OCI-LY3 (cell line): ENCODE data around the gene EPS15.

Source experiments
- H2AFZ ChIP-seq: fragments of 200-600, 300-600 bp; shearing (Covaris generic); 2 replicates; pipeline ENCODE4 v1.6.0; 2014; ENCODE audit warnings: antibody characterized with exemption, low read depth, low read length
- H3K27ac ChIP-seq: fragments of 200-600, 300-600 bp; sonication (generic); 2 replicates; pipeline ENCODE4 v1.5.1; 2014; ENCODE audit warnings: mild to moderate bottlenecking, low read length, moderate library complexity, mixed read lengths
- H3K27me3 ChIP-seq: fragments of 200-600, 300-600 bp; sonication (generic); 2 replicates; pipeline ENCODE4 v1.6.1; 2014; ENCODE audit warnings: low read depth, low read length, mixed read lengths
- H3K36me3 ChIP-seq: fragments of 200-600, 300-600 bp; sonication (generic); replicated peaks from 2 replicates; pipeline ENCODE3; 2014; ENCODE audit warnings: low read depth, low read length, mixed read lengths
- H3K4me1 ChIP-seq: fragments of 300-600, 200-600 bp; sonication (generic); 2 replicates; pipeline ENCODE4 v1.6.1; 2014; ENCODE audit warnings: low read length, mixed read lengths
- H3K4me2 ChIP-seq: fragments of 200-600, 300-600 bp; sonication (generic); 2 replicates; pipeline ENCODE4 v1.6.1; 2014; ENCODE audit warnings: low read length, mixed read lengths
- H3K4me3 ChIP-seq: fragments of 300-600, 200-600 bp; sonication (generic); 2 replicates; pipeline ENCODE4 v1.5.1; 2014; ENCODE audit warnings: antibody characterized with exemption, mild to moderate bottlenecking, low read length, moderate library complexity
- H3K79me2 ChIP-seq: fragments of 300-600, 200-600 bp; shearing (Covaris generic); 2 replicates; pipeline ENCODE4 v1.6.1; 2014; ENCODE audit warnings: mild to moderate bottlenecking, low read length, mixed read lengths
- H3K9ac ChIP-seq: fragments of 300-600, 200-600 bp; shearing (Covaris generic); 2 replicates; pipeline ENCODE4 v1.6.0; 2014; ENCODE audit warnings: mild to moderate bottlenecking, low read length, moderate library complexity
- H3K9me3 ChIP-seq: fragments of 200-600, 300-600 bp; shearing (Covaris generic); 2 replicates; pipeline ENCODE4 v1.6.1; 2014; ENCODE audit warnings: low read length, mixed read lengths; ENCODE audit not compliant: insufficient read depth
- H4K20me1 ChIP-seq: fragments of 200-600, 300-600 bp; sonication (generic); 2 replicates; pipeline ENCODE4 v1.6.1; 2016; ENCODE audit warnings: low read length, mixed read lengths; ENCODE audit not compliant: insufficient read depth
- CTCF ChIP-seq: fragments of 200-600, 300-600 bp; sonication (generic); IDR thresholded peaks from 2 replicates; pipeline ENCODE4 v1.5.1; 2014; ENCODE audit warnings: antibody characterized with exemption, low read length, low read depth
- EZH2phosphoT487 ChIP-seq: fragments of 200-600 bp; shearing (Covaris generic); IDR thresholded peaks from 2 replicates; pipeline ENCODE4 v1.6.1; 2018; ENCODE audit warnings: antibody characterized with exemption, mixed run types, low read depth

The EPS15 gene

GRCh38 chr1:51373898-51374297 lies 145.2 kb downstream of the EPS15 start:
- H3K27me3 ChIP-seq, result no peaks in the 10 kb centered on the region
- no peak overlapping the region for H3K4me3 ChIP-seq
- no peaks in the 10 kb centered on the region for H3K4me1 ChIP-seq
- H3K27ac ChIP-seq, result no peak overlapping the region
- no peaks in the 10 kb centered on the region for H4K20me1 ChIP-seq
- H3K4me2 ChIP-seq, result no peak overlapping the region
- H3K79me2 ChIP-seq, result no peaks in the 10 kb centered on the region
- H3K9ac ChIP-seq, result no peak overlapping the region
- TF ChIP-seq CTCF (no peak), EZH2phosphoT487 (no peak)
- peaks cover 4% of the 10 kb centered on the region for H3K36me3 ChIP-seq
- H2AFZ ChIP-seq, result no peak overlapping the region
- no peaks in the 10 kb centered on the region for H3K9me3 ChIP-seq

- H3K27me3 ChIP-seq, result no peaks in the 10 kb centered on the region
- no peak overlapping the region for H3K4me2 ChIP-seq
- no peaks in the 10 kb centered on the region for H4K20me1 ChIP-seq
- no peak overlapping the region for H3K9ac ChIP-seq
- H3K4me1 ChIP-seq, result no peaks in the 10 kb centered on the region
- no peak overlapping the region for H3K27ac ChIP-seq
- H3K36me3 ChIP-seq, result peaks cover 4% of the 10 kb centered on the region
- no peak overlapping the region for H2AFZ ChIP-seq
- no peaks in the 10 kb centered on the region for H3K79me2 ChIP-seq
- H3K9me3 ChIP-seq, result no peaks in the 10 kb centered on the region
- no peak overlapping the region for H3K4me3 ChIP-seq
- no peak for TF ChIP-seq CTCF
- no peak for TF ChIP-seq EZH2phosphoT487
Measured at GRCh38 chr1:51372561-51372960, 146.5 kb downstream of the EPS15 start.

GRCh38 chr1:51369171-51369570 lies 149.9 kb downstream of the EPS15 start:
- Histone ChIP-seq H3K79me2 (no peaks in the 10 kb centered on the region), H3K4me2 (no peak overlapping the region), H2AFZ (no peak overlapping the region), H4K20me1 (no peaks in the 10 kb centered on the region), H3K9ac (no peak overlapping the region), H3K4me1 (no peaks in the 10 kb centered on the region), H3K27ac (no peak overlapping the region), H3K9me3 (no peaks in the 10 kb centered on the region), H3K4me3 (no peak overlapping the region), H3K27me3 (no peaks in the 10 kb centered on the region), H3K36me3 (peaks cover 8% of the 10 kb centered on the region)
- TF ChIP-seq EZH2phosphoT487 (no peak), CTCF (no peak)

- no peak for TF ChIP-seq EZH2phosphoT487
- no peak for TF ChIP-seq CTCF
- no peaks in the 10 kb centered on the region for H3K79me2 ChIP-seq
Measured at GRCh38 chr1:51365774-51366173, 153.3 kb downstream of the EPS15 start.

More at GRCh38 chr1:51365774-51366173, 153.3 kb downstream of the EPS15 start:
- Histone ChIP-seq H3K36me3 (peaks cover 8% of the 10 kb centered on the region), H3K9me3 (no peaks in the 10 kb centered on the region), H3K27me3 (no peaks in the 10 kb centered on the region), H3K4me2 (no peak overlapping the region), H3K4me1 (no peaks in the 10 kb centered on the region), H3K4me3 (no peak overlapping the region), H4K20me1 (no peaks in the 10 kb centered on the region), H2AFZ (no peak overlapping the region), H3K9ac (no peak overlapping the region), H3K27ac (no peak overlapping the region)
